HepG2 (cell line): ENCODE results near the gene MEAF6. TPM values are rescaled to one million over a fixed set of nuclear protein-coding genes. Genes with fewer than 3 reads are reported as not detected.

Experiments used
- ATAC-seq: fragments of 200-7000 bp; cut with Tn5 transposase; 3 replicates; pipeline ENCODE4 v1.9.1; 2020; ENCODE audit warnings: mild to moderate bottlenecking, moderate library complexity
- BruUV-seq: library from RNA; stranded (reverse); fragments of 400-500 nt; replicated peaks from 2 replicates; lab custom pipeline; 2021; lab: Mats Ljungman, UMichigan
- CTCF ChIA-PET: fragments of 300-600 bp; formaldehyde crosslinking; extraction: SDS; loops from one replicate; lab custom pipeline; 2021; ENCODE audit warnings: low total read pairs, inconsistent platforms, low intra/inter-chr PET ratio; lab: Yijun Ruan, JAX
- POLR2A ChIA-PET: fragments of 350-600 bp; sonication (Branson Sonifier 250); formaldehyde crosslinking; loops from one replicate; lab custom pipeline; 2020; ENCODE audit warnings: antibody characterized with exemption, inconsistent platforms; lab: Yijun Ruan, JAX
- DNase-seq: peaks from one replicate; pipeline ENCODE4 v3.0.0-alpha.2; 2015; ENCODE audit warnings: low spot score
- FAIRE-seq: peaks from 3 replicates; lab custom pipeline; 2011; peaks lifted over from hg19 to GRCh38; lab: Jason Lieb, UNC
- H2AFZ ChIP-seq: one replicate; pipeline ENCODE4 v1.6.1; 2011; ENCODE audit warnings: low read length, inconsistent platforms
- H3K27ac ChIP-seq: fragments of 300-600 bp; 3 replicates; pipeline ENCODE4 v1.8.0; 2011; ENCODE audit warnings: mixed run types, mild to moderate bottlenecking, mixed read lengths, low read length, inconsistent platforms; ENCODE audit not compliant: insufficient read depth; ENCODE audit errors: extremely low read length
- H3K27me3 ChIP-seq, 2 experiments: fragments of 200-600 bp in 1 of 2; 2 replicates in 1 of 2; 3 replicates in 1 of 2; pipeline versions ENCODE4 v1.6.0 to v1.8.0; 2011; ENCODE audit warnings: low read length in 2 of 2, mild to moderate bottlenecking in 2 of 2, moderate library complexity in 2 of 2, inconsistent platforms in 1 of 2; ENCODE audit not compliant: insufficient read depth in 2 of 2, control insufficient read depth in 1 of 2
- H3K36me3 ChIP-seq, 2 experiments: fragments of 200-600 bp in 1 of 2; replicated peaks in 1 of 2; 2 replicates in 1 of 2; 3 replicates in 1 of 2; pipeline versions ENCODE4 v1.5.1 to v1.8.0; 2011; ENCODE audit warnings: low read length in 2 of 2, inconsistent platforms in 1 of 2; ENCODE audit not compliant: insufficient read depth in 2 of 2, control insufficient read depth in 1 of 2
- H3K4me1 ChIP-seq: 2 replicates; pipeline ENCODE4 v1.5.1; 2012; ENCODE audit warnings: low read length, inconsistent platforms; ENCODE audit not compliant: insufficient read depth
- H3K4me2 ChIP-seq: 2 replicates; pipeline ENCODE4 v1.6.0; 2011; ENCODE audit warnings: low read depth, low read length, inconsistent platforms
- H3K4me3 ChIP-seq, 3 experiments: fragments of 200-600 bp in 1 of 3; sonication (generic), shearing (Covaris generic) in 1 of 3; replicated peaks in 1 of 3; 2 replicates each; pipeline ENCODE4 v1.5.1; 2011 to 2016; ENCODE audit warnings: low read length in 3 of 3, inconsistent platforms in 2 of 3, low read depth in 2 of 3, mild to moderate bottlenecking in 2 of 3, control low read depth in 1 of 3, mixed read lengths in 1 of 3; ENCODE audit not compliant: insufficient read depth in 1 of 3
- H3K79me2 ChIP-seq: one replicate; pipeline ENCODE4 v1.6.1; 2011; ENCODE audit warnings: low read length, inconsistent platforms; ENCODE audit not compliant: insufficient read depth
- H3K9ac ChIP-seq: 2 replicates; pipeline ENCODE4 v1.6.0; 2011; ENCODE audit warnings: mild to moderate bottlenecking, low read depth, low read length, inconsistent platforms; ENCODE audit not compliant: insufficient read depth
- H3K9me3 ChIP-seq: 2 replicates; pipeline ENCODE4 v1.5.1; 2012; ENCODE audit warnings: mild to moderate bottlenecking, low read length
- H4K20me1 ChIP-seq: 2 replicates; pipeline ENCODE4 v1.6.0; 2011; ENCODE audit warnings: inconsistent platforms, mild to moderate bottlenecking, low read length, moderate library complexity; ENCODE audit not compliant: insufficient read depth
- CHCHD3 ChIP-seq: sonication (generic); formaldehyde crosslinking; IDR thresholded peaks from 2 replicates; pipeline ENCODE4 v1.8.0; 2022; ENCODE audit warnings: mild to moderate bottlenecking, missing genetic modification reagents, moderate library complexity
- HOXA3 ChIP-seq: sonication (generic); formaldehyde crosslinking; IDR thresholded peaks from 2 replicates; pipeline ENCODE4 v1.5.0; 2020; ENCODE audit warnings: missing genetic modification reagents
- MXI1 ChIP-seq: IDR thresholded peaks from 3 replicates; pipeline ENCODE4 v1.6.1; 2012; ENCODE audit warnings: low read depth, low read length, inconsistent platforms, borderline replicate concordance
- RFX1 ChIP-seq: fragments of 450-650 bp; IDR thresholded peaks from 2 replicates; pipeline ENCODE4 v1.6.1; 2017
- RFX3 ChIP-seq: IDR thresholded peaks from 2 replicates; pipeline ENCODE4 v1.6.1; 2016; ENCODE audit warnings: missing biosample characterization, missing genetic modification reagents
- RXRA ChIP-seq: sonication (generic); formaldehyde crosslinking; IDR thresholded peaks from 2 replicates; pipeline ENCODE4 v1.5.1; 2020; ENCODE audit warnings: missing genetic modification reagents
- SAP130 ChIP-seq: IDR thresholded peaks from 2 replicates; pipeline ENCODE4 v1.6.1; 2016; ENCODE audit warnings: low read depth
- SIN3A ChIP-seq: IDR thresholded peaks from 2 replicates; pipeline ENCODE4 v1.6.1; 2011; ENCODE audit warnings: low read depth, mild to moderate bottlenecking, control low read depth, low read length, borderline replicate concordance
- XRCC5 ChIP-seq: fragments of 200-400 bp; formaldehyde crosslinking; optimal IDR thresholded peaks from 2 replicates; pipeline ENCODE3; 2017; ENCODE audit warnings: mild to moderate bottlenecking, low read length
- ZNF263 ChIP-seq: sonication (generic); formaldehyde crosslinking; IDR thresholded peaks from 2 replicates; pipeline ENCODE4 v1.4.0; 2020; ENCODE audit warnings: missing genetic modification reagents
- ZNF274 ChIP-seq: sonication (generic); formaldehyde crosslinking; IDR thresholded peaks from 2 replicates; pipeline ENCODE4 v1.5.1; 2020; ENCODE audit warnings: mild to moderate bottlenecking, missing genetic modification reagents
- ZNF547 ChIP-seq: sonication (generic); formaldehyde crosslinking; IDR thresholded peaks from 2 replicates; pipeline ENCODE4 v1.5.1; 2020; ENCODE audit warnings: mild to moderate bottlenecking, missing genetic modification reagents
- WGBS: methylation state at CpG from one replicate; pipeline ENCODE4 v1.1.6; 2017; ENCODE audit warnings: low lambda C conversion rate; 5-methylcytosine and 5-hydroxymethylcytosine counted together
- in situ Hi-C: cut with HindIII; loops from 2 replicates; pipeline ENCODE4 v1.10.0; 2017; ENCODE audit warnings: low pct_unique_long_range_greater_than_20kb; ENCODE audit not compliant: extremely low pct_ligation_motif_present
- intact Hi-C: fragments of 100-400 bp; cut with micrococcal nuclease; formaldehyde crosslinking; loops from one replicate; pipeline ENCODE4 v1.10.0; 2022; ENCODE audit not compliant: unreplicated experiment
- polyA plus RNA-seq, 8 experiments: library from polyadenylated mRNA; depleted of rRNA in 3 of 8; stranded (reverse) in 7 of 8; unstranded in 1 of 8; fragments of >200 nt; fragmentation: Illumina TruSeq in 4 of 8; extraction: Trizol in 4 of 8; gene quantifications; 2 replicates each; pipeline versions ENCODE4 v1.2.1 to v1.2.3, GENCODE V29; 2011 to 2016; ENCODE audit warnings: low read depth in 4 of 8, missing spikeins in 1 of 8, mixed read lengths in 1 of 8; ENCODE audit not compliant: insufficient read depth in 1 of 8
- total RNA-seq, 5 experiments: library from RNA; depleted of rRNA; stranded (reverse); fragments of >200 nt; fragmentation: Illumina TruSeq; extraction: Trizol; gene quantifications; 2 replicates each; pipeline ENCODE4 v1.2.3, GENCODE V29; 2016; ENCODE audit warnings: low read depth in 1 of 5
- TF ChIP-seq, protein P1 (sequence below): IDR thresholded peaks from 2 replicates; pipeline ENCODE4 v1.6.1; 2016; ENCODE audit warnings: low read depth, control low read depth
- TF ChIP-seq, protein P2 (sequence below): sonication (generic); formaldehyde crosslinking; IDR thresholded peaks from 2 replicates; pipeline ENCODE4 v1.9.0; 2021; ENCODE audit warnings: missing genetic modification reagents, borderline replicate concordance
- TF ChIP-seq, protein P3 (sequence below): fragments of 450-650 bp; IDR thresholded peaks from 2 replicates; pipeline ENCODE4 v1.6.1; 2017
- TF ChIP-seq, protein P4 (sequence below): IDR thresholded peaks from 2 replicates; pipeline ENCODE4 v1.6.1; 2016; ENCODE audit warnings: mild to moderate bottlenecking

Gene MEAF6
- total and polyA plus RNA-seq, 2 of the 13 experiments (the other 11 are each of a cell fraction or from before 2014, with no cell fraction given) = 29.5 to 45.6 TPM

DNA sequence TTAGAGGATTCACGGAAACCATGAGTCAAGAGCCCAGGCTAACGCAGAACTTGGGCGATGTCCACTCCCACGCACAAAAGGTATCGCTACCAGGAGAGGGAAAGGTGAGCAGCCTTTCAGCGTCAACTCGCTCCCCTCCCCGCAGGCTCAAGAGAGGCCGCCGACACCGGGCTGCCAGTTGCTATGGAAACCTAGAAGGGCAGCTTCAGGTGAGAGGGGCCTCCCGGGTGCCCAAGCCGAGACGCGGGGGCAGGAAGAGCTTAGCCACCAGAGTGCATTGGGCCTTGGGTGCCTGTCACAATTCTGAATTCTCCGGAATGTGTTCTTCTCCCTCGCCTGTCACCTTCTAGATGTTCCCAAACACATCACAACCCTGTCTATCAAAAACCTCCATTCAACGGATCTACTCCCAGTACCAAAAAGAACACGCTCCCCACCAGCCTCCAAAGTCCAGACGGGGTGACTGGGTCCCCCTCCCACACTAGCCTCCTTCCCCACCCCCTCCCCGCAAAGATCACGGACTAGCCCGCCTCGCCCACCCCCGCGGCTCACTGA, 694 bp downstream of the MEAF6 start:
- intact Hi-C loops = loop anchor here (1.0 kb wide), 1 partner anchor 20 kb away; no protein-coding TSS in a partner anchor
- BruUV-seq = no TSS peak
- peaks cover 23% of the 10 kb centered on the region for H3K4me1 ChIP-seq
- peaks cover 9% of the 10 kb centered on the region; the same call in 1 of the 2 replicates for H4K20me1 ChIP-seq
- DNase-seq (peak; percentile 40), FAIRE-seq (no peak), ATAC-seq (peak; percentile 59)
- CTCF ChIA-PET = no interaction called here
- peaks cover 20% of the 10 kb centered on the region for H3K79me2 ChIP-seq
- H3K4me2 ChIP-seq = peak overlapping the region; percentile 94
- in situ Hi-C loops = no loop called here
- peak overlapping the region; percentile 96 for H3K27ac ChIP-seq
- H3K9me3 ChIP-seq = no peaks in the 10 kb centered on the region
- H3K9ac ChIP-seq = peak overlapping the region; percentile 85
- TF ChIP-seq, protein P1, sequence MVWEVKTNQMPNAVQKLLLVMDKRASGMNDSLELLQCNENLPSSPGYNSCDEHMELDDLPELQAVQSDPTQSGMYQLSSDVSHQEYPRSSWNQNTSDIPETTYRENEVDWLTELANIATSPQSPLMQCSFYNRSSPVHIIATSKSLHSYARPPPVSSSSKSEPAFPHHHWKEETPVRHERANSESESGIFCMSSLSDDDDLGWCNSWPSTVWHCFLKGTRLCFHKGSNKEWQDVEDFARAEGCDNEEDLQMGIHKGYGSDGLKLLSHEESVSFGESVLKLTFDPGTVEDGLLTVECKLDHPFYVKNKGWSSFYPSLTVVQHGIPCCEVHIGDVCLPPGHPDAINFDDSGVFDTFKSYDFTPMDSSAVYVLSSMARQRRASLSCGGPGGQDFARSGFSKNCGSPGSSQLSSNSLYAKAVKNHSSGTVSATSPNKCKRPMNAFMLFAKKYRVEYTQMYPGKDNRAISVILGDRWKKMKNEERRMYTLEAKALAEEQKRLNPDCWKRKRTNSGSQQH (CRISPR knock-in tag) = 0 out of 2 replicates have a peak, but pooled peaks have one; percentile 27
- TF ChIP-seq SAP130 (CRISPR knock-in tag) (peak; percentile 69), HOXA3 (CRISPR knock-in tag) (0 out of 2 replicates have a peak, but pooled peaks have one; percentile 26), ZNF274 (peak; percentile 48; the same call in 1 of the 2 replicates), RXRA (CRISPR knock-in tag) (0 out of 2 replicates have a peak, but pooled peaks have one; percentile 31), ZNF547 (CRISPR knock-in tag) (peak; percentile 61; the same call in 1 of the 2 replicates), RFX1 (peak; percentile 75), MXI1 (peak; percentile 36; the same call in 1 of the 3 replicates), CHCHD3 (no peak), RFX3 (CRISPR knock-in tag) (peak; percentile 86), ZNF263 (CRISPR knock-in tag) (peak; percentile 44; the same call in 1 of the 2 replicates), SIN3A (peak; percentile 85; the same call in 1 of the 2 replicates), XRCC5 (peak; percentile 34)
- TF ChIP-seq, protein P2, sequence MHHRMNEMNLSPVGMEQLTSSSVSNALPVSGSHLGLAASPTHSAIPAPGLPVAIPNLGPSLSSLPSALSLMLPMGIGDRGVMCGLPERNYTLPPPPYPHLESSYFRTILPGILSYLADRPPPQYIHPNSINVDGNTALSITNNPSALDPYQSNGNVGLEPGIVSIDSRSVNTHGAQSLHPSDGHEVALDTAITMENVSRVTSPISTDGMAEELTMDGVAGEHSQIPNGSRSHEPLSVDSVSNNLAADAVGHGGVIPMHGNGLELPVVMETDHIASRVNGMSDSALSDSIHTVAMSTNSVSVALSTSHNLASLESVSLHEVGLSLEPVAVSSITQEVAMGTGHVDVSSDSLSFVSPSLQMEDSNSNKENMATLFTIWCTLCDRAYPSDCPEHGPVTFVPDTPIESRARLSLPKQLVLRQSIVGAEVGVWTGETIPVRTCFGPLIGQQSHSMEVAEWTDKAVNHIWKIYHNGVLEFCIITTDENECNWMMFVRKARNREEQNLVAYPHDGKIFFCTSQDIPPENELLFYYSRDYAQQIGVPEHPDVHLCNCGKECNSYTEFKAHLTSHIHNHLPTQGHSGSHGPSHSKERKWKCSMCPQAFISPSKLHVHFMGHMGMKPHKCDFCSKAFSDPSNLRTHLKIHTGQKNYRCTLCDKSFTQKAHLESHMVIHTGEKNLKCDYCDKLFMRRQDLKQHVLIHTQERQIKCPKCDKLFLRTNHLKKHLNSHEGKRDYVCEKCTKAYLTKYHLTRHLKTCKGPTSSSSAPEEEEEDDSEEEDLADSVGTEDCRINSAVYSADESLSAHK (CRISPR knock-in tag) = no peak
- TF ChIP-seq, protein P3, sequence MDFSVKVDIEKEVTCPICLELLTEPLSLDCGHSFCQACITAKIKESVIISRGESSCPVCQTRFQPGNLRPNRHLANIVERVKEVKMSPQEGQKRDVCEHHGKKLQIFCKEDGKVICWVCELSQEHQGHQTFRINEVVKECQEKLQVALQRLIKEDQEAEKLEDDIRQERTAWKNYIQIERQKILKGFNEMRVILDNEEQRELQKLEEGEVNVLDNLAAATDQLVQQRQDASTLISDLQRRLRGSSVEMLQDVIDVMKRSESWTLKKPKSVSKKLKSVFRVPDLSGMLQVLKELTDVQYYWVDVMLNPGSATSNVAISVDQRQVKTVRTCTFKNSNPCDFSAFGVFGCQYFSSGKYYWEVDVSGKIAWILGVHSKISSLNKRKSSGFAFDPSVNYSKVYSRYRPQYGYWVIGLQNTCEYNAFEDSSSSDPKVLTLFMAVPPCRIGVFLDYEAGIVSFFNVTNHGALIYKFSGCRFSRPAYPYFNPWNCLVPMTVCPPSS = no peak
- TF ChIP-seq, protein P4, sequence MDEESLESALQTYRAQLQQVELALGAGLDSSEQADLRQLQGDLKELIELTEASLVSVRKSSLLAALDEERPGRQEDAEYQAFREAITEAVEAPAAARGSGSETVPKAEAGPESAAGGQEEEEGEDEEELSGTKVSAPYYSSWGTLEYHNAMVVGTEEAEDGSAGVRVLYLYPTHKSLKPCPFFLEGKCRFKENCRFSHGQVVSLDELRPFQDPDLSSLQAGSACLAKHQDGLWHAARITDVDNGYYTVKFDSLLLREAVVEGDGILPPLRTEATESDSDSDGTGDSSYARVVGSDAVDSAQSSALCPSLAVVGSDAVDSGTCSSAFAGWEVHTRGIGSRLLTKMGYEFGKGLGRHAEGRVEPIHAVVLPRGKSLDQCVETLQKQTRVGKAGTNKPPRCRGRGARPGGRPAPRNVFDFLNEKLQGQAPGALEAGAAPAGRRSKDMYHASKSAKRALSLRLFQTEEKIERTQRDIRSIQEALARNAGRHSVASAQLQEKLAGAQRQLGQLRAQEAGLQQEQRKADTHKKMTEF (CRISPR knock-in tag) = no peak
- TF ChIP-seq, all 625 proteins: peak for 12
- Histone ChIP-seq H3K4me3 (peak overlapping the region; percentile 84 to 92 (median 90)), H2AFZ (no peak overlapping the region), H3K36me3 (peaks cover 5 to 20% of the 10 kb centered on the region in 2 experiments; a peak in 4 of 5 replicates), H3K27me3 (no peaks in the 10 kb centered on the region)
- POLR2A ChIA-PET = interaction anchor here (1.1 to 2.8 kb wide), 13 partner anchors 11 to 177 kb away, joined by 3 to 52 read pairs (median 10); partner anchors contain the start of genes GNL2, SNIP1 and ZC3H12A
- WGBS = 2% methylated on average over 20 of the region's 26 CpGs
